ENCODE measurements around the gene KCNN1. TPM values are rescaled to one million over a fixed set of nuclear protein-coding genes. Genes with fewer than 3 reads are reported as not detected.
"Not testable (repeated sequence)": the region's sequence is repeated elsewhere in the genome, so short reads cannot be mapped to it uniquely, and the experiment has no call there.

The KCNN1 gene
- under 1 TPM; 0.56 to 0.63 TPM for total RNA-seq

DNA sequence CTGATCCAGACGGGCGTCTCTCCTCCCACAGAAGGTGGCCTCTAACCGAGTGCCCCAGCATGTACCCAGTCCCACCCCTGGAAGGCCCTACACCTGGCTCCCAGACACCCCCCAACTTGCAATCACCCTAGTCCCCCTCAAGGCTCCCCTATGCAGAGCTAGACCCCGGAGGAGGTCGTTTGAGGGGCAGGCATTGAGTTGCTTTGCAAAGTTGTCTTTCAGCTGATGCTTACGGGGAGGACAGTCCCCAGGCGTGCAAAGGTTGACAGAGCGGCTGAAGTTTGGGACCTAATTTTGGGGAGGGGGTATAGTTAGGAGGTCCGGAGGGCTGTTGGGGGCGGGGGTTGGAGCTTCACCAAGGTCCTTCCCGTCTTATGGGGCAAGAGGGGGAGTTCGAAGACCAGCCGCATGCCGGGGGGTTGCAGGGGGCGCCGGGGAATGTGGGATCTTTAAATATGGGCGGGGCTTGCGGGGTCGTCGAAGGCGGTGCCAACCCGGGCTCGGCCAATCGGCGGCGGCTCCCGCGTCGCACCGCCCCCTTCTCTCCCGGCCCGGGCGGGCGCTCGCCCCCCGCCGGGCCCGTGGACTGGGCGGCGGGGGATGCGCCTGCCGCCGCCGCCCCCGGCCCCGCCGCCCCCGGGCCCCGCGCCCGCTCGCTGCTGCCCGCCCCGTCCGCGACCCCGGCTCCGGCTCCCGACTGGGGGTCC, at the start of gene KCNN1:
Gene KCNN1 (plus strand): TSS at position 558 of the 707 bp plus-strand sequence. CDS start 6,782 bp downstream, outside the sequence.
- no peaks in the 10 kb centered on the region for H3K9me3 ChIP-seq
- TF ChIP-seq, protein P1, sequence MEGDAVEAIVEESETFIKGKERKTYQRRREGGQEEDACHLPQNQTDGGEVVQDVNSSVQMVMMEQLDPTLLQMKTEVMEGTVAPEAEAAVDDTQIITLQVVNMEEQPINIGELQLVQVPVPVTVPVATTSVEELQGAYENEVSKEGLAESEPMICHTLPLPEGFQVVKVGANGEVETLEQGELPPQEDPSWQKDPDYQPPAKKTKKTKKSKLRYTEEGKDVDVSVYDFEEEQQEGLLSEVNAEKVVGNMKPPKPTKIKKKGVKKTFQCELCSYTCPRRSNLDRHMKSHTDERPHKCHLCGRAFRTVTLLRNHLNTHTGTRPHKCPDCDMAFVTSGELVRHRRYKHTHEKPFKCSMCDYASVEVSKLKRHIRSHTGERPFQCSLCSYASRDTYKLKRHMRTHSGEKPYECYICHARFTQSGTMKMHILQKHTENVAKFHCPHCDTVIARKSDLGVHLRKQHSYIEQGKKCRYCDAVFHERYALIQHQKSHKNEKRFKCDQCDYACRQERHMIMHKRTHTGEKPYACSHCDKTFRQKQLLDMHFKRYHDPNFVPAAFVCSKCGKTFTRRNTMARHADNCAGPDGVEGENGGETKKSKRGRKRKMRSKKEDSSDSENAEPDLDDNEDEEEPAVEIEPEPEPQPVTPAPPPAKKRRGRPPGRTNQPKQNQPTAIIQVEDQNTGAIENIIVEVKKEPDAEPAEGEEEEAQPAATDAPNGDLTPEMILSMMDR (IDR thresholded peaks at IDR 0.05), result no peak
- H3K4me3 ChIP-seq, result peak within 1 kb of the TSS in 1 of 2 donors; percentile 29
- no peak within 1 kb of the TSS for H3K27ac ChIP-seq
- peaks cover 0 to 4% of the 10 kb centered on the region in 2 donors for H3K27me3 ChIP-seq
- H3K36me3 ChIP-seq, result no peaks in the 10 kb centered on the region
- no peak for DNase-seq (ENCODE audit: low spot score)
- H3K4me1 ChIP-seq, result peaks cover 0 to 6% of the 10 kb centered on the region in 2 donors

DNA sequence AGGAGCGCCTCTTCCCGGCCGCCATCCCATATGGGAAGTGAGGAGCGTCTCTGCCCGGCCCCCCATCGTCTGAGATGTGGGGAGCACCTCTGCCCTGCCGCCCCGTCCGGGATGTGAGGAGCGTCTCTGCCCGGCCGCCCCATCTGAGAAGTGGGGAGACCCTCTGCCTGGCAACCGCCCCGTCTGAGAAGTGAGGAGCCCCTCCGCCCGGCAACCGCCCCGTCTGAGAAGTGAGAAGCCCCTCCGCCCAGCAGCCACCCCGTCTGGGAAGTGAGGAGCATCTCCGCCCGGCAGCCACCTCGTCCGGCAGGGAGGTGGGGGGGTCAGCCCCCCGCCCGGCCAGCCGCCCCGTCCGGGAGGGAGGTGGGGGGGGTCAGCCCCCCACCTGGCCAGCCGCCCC, 48.8 kb upstream of the KCNN1 start:
- not testable (repeated sequence) for DNase-seq (ENCODE audit: low spot score); H3K27me3 ChIP-seq

DNA sequence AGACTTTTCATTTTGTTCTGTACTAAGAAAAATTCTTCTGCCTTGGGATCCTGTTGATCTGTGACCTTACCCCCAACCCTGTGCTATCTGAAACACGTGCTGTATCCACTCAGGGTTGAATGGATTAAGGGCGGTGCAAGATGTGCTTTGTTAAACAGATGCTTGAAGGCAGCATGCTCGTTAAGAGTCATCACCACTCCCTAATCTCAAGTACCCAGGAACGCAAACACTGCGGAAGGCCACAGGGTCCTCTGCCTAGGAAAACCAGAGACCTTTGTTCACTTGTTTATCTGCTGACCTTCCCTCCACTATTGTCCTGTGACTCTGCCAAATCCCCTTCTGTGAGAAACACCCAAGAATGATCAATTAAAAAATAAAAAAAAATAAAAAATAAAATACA, 47.8 kb upstream of the KCNN1 start:
- H3K4me3 ChIP-seq; H3K36me3 ChIP-seq; DNase-seq (ENCODE audit: low spot score); H3K4me1 ChIP-seq; H3K27me3 ChIP-seq; H3K27ac ChIP-seq; H3K9me3 ChIP-seq: not testable (repeated sequence)

More for the DNA sequence above, 48.8 kb upstream of the KCNN1 start:
- H3K9me3 ChIP-seq, result peaks cover 0 to 11% of the 10 kb centered on the region in 2 donors
- not testable (repeated sequence) for H3K27ac ChIP-seq, H3K4me1 ChIP-seq, H3K4me3 ChIP-seq, H3K36me3 ChIP-seq

DNA sequence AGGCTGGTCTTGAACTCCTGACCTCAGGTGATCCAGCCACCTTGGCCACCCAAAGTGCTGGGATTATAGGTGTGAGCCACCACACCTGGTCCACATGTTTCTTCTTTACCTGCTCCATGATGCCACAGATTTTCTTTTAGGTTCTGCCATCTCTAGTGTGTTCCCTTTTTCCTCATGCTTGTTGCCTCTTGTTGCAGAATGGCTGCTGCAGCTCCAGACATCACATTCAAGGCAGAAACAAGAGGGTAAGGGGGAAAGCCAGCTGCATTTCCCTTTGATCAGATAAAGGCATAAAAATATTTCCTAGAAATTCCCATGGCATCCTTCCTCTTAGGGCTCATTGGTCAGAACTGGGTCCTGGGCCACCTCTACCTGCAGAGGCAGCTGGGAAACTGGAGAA, 46.4 kb upstream of the KCNN1 start:
- no peak for DNase-seq (ENCODE audit: low spot score)
- no peaks in the 10 kb centered on the region for H3K27me3 ChIP-seq
- no peak overlapping the region for H3K27ac ChIP-seq
- peaks cover 0 to 3% of the 10 kb centered on the region in 2 donors for H3K9me3 ChIP-seq
- H3K4me3 ChIP-seq, result no peak overlapping the region
- no peaks in the 10 kb centered on the region for H3K4me1 ChIP-seq
- TF ChIP-seq, protein P1 (IDR thresholded peaks at IDR 0.05), result no peak
- H3K36me3 ChIP-seq, result no peaks in the 10 kb centered on the region

DNA sequence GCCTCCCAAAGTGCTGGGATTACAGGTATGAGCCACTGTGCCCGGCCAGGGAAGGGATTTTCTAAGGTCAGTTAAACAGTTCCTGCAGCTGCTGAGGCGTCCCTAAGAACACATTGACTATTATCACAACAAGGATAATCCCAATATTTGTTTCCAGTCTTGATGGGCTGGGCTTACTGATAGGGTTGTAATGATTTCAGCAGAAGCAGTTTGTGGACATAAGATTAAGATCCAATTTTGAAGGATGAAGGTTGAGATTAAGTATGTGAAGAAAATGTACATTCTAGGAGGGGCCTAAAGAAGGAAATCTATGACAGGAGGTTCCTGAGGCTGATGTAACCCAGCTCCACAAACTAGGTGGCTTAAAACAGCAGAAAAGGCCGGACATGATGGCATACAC, 44.8 kb upstream of the KCNN1 start:
- Histone ChIP-seq H3K27ac (no peak overlapping the region), H3K4me1 (no peaks in the 10 kb centered on the region), H3K4me3 (no peak overlapping the region), H3K36me3 (no peaks in the 10 kb centered on the region), H3K9me3 (peaks cover 0 to 3% of the 10 kb centered on the region in 2 donors), H3K27me3 (no peaks in the 10 kb centered on the region)
- TF ChIP-seq, protein P1 (IDR thresholded peaks at IDR 0.05), result no peak
- no peak for DNase-seq (ENCODE audit: low spot score)

DNA sequence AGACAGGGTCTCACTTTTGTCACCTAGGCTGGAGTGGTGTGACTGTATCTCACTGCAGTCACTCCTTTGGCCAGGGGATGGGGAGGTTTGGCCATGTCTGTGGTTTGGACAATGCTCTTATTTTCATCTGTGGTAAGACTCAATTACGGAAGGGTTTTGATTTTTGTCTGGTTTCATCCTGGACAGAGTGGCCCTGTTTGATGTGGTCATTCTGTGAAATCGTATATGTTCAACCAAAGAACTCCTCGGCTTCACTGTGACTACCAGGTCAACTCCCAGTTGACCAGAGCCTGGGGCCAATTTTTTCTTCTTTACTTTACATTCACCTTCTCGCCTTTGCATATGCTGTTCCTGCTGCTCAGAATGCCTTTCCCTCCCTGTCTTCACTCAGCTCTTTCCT, 40.9 kb upstream of the KCNN1 start:
- TF ChIP-seq, protein P1 (IDR thresholded peaks at IDR 0.05), result no peak
- H3K27me3 ChIP-seq, result no peaks in the 10 kb centered on the region
- no peaks in the 10 kb centered on the region for H3K36me3 ChIP-seq
- H3K9me3 ChIP-seq, result no peaks in the 10 kb centered on the region
- no peaks in the 10 kb centered on the region for H3K4me1 ChIP-seq
- H3K27ac ChIP-seq, result no peak overlapping the region
- no peak for DNase-seq (ENCODE audit: low spot score)
- H3K4me3 ChIP-seq, result no peak overlapping the region

DNA sequence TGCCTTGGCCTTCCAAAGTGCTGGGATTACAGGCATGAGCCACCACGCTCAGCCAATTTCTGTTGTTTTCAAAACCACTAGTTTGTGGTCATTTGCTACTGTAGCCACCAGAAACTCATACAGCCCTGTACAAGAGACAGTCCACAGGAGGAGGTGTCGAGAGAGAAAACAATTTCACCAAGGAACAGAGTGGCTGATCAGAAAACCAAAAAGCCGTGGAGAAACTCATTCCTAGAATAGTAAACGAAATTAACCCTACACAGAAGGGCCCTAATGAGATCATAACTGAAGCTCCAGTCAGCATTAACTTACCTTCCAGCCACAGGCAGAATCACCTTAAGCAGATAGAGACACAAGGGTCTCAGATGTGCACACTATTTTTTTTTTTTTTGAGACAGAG, 37.9 kb upstream of the KCNN1 start:
- TF ChIP-seq, protein P1 (IDR thresholded peaks at IDR 0.05), result no peak
- peaks cover 0 to 17% of the 10 kb centered on the region in 2 donors for H3K4me1 ChIP-seq
- H3K27ac ChIP-seq, result no peak overlapping the region
- H3K9me3 ChIP-seq, result no peaks in the 10 kb centered on the region
- no peaks in the 10 kb centered on the region for H3K27me3 ChIP-seq
- no peak for DNase-seq (ENCODE audit: low spot score)
- no peaks in the 10 kb centered on the region for H3K36me3 ChIP-seq
- no peak overlapping the region for H3K4me3 ChIP-seq
